ENCODE measurements around the gene RYR3.

RYR3 gene

GRCh38 chr15:33322091-33322490 is 11.3 kb downstream of the RYR3 start:
- DNase-seq, result no peak

- no peak for DNase-seq
Observed at GRCh38 chr15:33324609-33325008, 13.8 kb downstream of the RYR3 start.

- no peak for DNase-seq
Observed at GRCh38 chr15:33326908-33327307, 16.1 kb downstream of the RYR3 start.

GRCh38 chr15:33328106-33328505 is 17.3 kb downstream of the RYR3 start:
- no peak for DNase-seq

- DNase-seq, result no peak
Observed at GRCh38 chr15:33329457-33329856, 18.7 kb downstream of the RYR3 start.

- no peak for DNase-seq
Observed at GRCh38 chr15:33330931-33331330, 20.2 kb downstream of the RYR3 start.

- no peak for DNase-seq
Observed at GRCh38 chr15:33341953-33342352, 31.2 kb downstream of the RYR3 start.

GRCh38 chr15:33343275-33343674 is 32.5 kb downstream of the RYR3 start:
- no peak for DNase-seq

- DNase-seq, result no peak
Observed at GRCh38 chr15:33344111-33344510, 33.3 kb downstream of the RYR3 start.

GRCh38 chr15:33344530-33344929 is 33.8 kb downstream of the RYR3 start:
- DNase-seq, result no peak

- no peak for DNase-seq
Observed at GRCh38 chr15:33354411-33354810, 43.6 kb downstream of the RYR3 start.

- DNase-seq, result no peak
Observed at GRCh38 chr15:33357845-33358244, 47.1 kb downstream of the RYR3 start.

- no peak for DNase-seq
Observed at GRCh38 chr15:33358306-33358705, 47.5 kb downstream of the RYR3 start.

GRCh38 chr15:33360886-33361285 is 50.1 kb downstream of the RYR3 start:
- no peak for DNase-seq

- DNase-seq, result no peak
Observed at GRCh38 chr15:33369941-33370622, 59.3 kb downstream of the RYR3 start.

- DNase-seq, result no peak
Observed at GRCh38 chr15:33370623-33371020, 59.9 kb downstream of the RYR3 start.

GRCh38 chr15:33371159-33371558 is 60.4 kb downstream of the RYR3 start:
- no peak for DNase-seq

GRCh38 chr15:33374226-33374914 is 63.6 kb downstream of the RYR3 start:
- no peak for DNase-seq

- DNase-seq, result no peak
Observed at GRCh38 chr15:33375236-33375635, 64.5 kb downstream of the RYR3 start.

GRCh38 chr15:33377204-33377603 is 66.4 kb downstream of the RYR3 start:
- DNase-seq, result no peak

- DNase-seq, result no peak
Observed at GRCh38 chr15:33378866-33379480, 68.2 kb downstream of the RYR3 start.

GRCh38 chr15:33380406-33380805 is 69.6 kb downstream of the RYR3 start:
- no peak for DNase-seq

GRCh38 chr15:33382491-33382890 is 71.7 kb downstream of the RYR3 start:
- no peak for DNase-seq

GRCh38 chr15:33384307-33384706 is 73.5 kb downstream of the RYR3 start:
- DNase-seq, result no peak

Measured in activated CD4-positive, alpha-beta T cell treated with anti-CD3 and anti-CD28 coated beads, Interleukin-2, amount 50 U/mL, for 48 hours (primary cell).